Measurements from ENCODE around the gene WTAP. TPM values are rescaled to one million over a fixed set of nuclear protein-coding genes. Genes with fewer than 3 reads are reported as not detected.
A peak's percentile ranks its signal among the peaks of the same experiment; 100 is the strongest.
"Not testable (repeated sequence)": the region's sequence is repeated elsewhere in the genome, so short reads cannot be mapped to it uniquely, and the experiment has no call there.

Gene WTAP
- total RNA-seq, 4 donors from 2014 or later = 57.8 to 76.7 (median 67.9) TPM

DNA sequence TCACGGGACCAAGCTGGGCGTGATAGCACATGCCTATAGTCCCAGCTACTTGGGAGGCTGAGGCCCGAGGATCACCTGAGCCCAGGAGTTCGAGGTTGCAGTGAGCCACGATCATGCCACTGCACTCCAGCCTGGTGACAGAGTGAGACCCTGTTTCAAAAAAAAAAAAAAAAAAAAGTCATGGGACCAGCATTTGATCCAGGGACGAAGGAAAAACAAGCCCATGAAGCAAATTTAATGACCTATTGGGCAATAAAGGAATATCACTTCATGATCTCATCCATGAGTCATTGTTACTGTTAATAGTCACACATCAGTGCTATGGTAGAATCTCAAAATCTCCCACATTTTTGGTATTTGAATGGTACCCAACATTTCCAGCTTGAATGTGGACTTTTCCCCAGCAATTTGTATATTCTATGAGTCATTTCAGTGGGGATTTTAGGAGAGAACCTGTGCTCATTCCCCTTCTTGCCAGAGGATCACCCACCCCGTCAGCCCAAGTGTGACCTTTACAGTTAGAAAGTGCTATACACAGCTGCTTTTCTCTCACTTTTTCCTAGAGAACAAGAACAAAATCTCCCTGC lies 25.8 kb upstream of the WTAP start:
- TF ChIP-seq CTCF (IDR thresholded peaks at IDR 0.05) = no peak
- TF ChIP-seq POLR2A (IDR thresholded peaks at IDR 0.05) = no peak
- H3K4me3 ChIP-seq (ENCODE audit: low read depth, poor library complexity, severe bottlenecking) = no peak overlapping the region
- WGBS, 2 donors = 52 to 54% methylated on average over 7 of the region's 7 CpGs
- intact Hi-C loops (cut with DNase I; ENCODE audit: low total_unique reads) = no loop called here
- peak in 1 of 2 donors; percentile 88 for DNase-seq (ENCODE audit: low spot score in 2 of 2)

GRCh38 chr6:159710603-159711002 lies 16.7 kb upstream of the WTAP start:
- intact Hi-C loops (cut with DNase I; ENCODE audit: low total_unique reads); DNase-seq (ENCODE audit: low spot score in 2 of 2); H3K4me3 ChIP-seq (ENCODE audit: low read depth, poor library complexity, severe bottlenecking): not testable (repeated sequence)
- WGBS, 2 donors = 82 to 97% methylated on average over 4 of the region's 4 CpGs

DNA sequence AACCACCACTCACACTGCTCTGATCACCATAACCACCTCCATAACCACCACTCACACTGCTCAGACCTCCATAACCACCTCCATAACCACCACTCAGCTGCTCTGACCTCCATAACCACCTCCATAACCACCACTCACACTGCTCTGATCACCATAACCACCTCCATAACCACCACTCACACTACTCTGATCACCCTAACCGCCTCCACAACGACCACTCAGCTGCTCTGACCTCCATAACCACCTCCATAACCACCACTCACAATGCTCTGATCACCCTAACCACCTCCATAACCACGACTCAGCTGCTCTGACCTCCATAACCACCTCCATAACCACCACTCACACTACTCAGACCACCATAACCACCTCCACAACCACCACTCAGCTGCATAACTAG lies 14.9 kb upstream of the WTAP start:
- intact Hi-C loops (cut with DNase I; ENCODE audit: low total_unique reads) = not testable (repeated sequence)
- 88 to 93% methylated on average over 3 of the region's 3 CpGs for WGBS, 2 donors

DNA sequence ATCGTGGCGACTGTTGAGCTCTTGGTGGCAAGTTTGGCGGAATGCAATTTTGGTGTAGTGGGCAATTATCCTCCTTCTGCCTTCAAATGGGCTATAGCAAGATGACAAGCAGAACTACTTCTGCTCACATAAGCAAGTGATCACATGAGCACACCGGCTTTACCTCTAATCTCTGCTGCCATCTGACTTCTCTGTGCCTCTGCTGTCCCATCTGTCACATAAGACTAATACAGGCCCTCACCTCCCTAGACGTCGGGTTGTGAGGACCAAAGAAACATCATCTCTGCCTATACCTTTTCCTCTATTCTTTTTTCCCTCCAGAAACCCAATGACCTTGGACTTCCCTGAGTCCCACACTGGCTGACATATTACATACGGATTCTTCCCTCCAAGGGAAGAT lies 13.3 kb upstream of the WTAP start:
- WGBS, 2 donors = 93 to 96% methylated on average over 7 of the region's 7 CpGs
- DNase-seq (ENCODE audit: low spot score in 2 of 2) = peak in 1 of 2 donors; percentile 65
- no peak overlapping the region for H3K4me3 ChIP-seq (ENCODE audit: low read depth, poor library complexity, severe bottlenecking)
- TF ChIP-seq CTCF (IDR thresholded peaks at IDR 0.05) (no peak), POLR2A (IDR thresholded peaks at IDR 0.05) (no peak)
- intact Hi-C loops (cut with DNase I; ENCODE audit: low total_unique reads) = no loop called here

More for the DNA sequence above, 14.9 kb upstream of the WTAP start:
- DNase-seq (ENCODE audit: low spot score in 2 of 2); H3K4me3 ChIP-seq (ENCODE audit: low read depth, poor library complexity, severe bottlenecking): not testable (repeated sequence)

DNA sequence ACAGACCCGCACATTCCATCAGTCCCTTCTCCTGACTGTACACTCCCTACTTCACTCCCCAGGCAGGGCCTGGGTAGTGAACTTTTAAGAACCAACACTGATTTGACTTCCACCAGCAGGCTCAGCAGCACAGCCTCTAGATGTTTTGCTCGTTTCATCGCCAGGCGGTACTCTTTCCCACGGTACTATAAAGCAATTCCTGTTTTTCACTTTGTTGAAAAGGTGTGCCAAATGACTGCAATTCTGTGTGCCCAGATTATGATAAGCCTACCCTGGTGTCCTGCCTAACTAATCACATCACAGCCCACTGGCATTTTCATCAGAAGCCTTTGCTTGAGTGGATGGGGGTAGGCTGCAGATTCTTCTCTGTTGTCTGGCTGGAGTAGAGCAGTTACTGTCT lies 12.9 kb upstream of the WTAP start:
- no peak overlapping the region for H3K4me3 ChIP-seq (ENCODE audit: low read depth, poor library complexity, severe bottlenecking)
- DNase-seq (ENCODE audit: low spot score in 2 of 2) = peak in 1 of 2 donors; percentile 50
- intact Hi-C loops (cut with DNase I; ENCODE audit: low total_unique reads) = no loop called here
- TF ChIP-seq CTCF (IDR thresholded peaks at IDR 0.05) (no peak), POLR2A (IDR thresholded peaks at IDR 0.05) (no peak)
- WGBS, 2 donors = 65 to 72% methylated on average over 5 of the region's 5 CpGs

DNA sequence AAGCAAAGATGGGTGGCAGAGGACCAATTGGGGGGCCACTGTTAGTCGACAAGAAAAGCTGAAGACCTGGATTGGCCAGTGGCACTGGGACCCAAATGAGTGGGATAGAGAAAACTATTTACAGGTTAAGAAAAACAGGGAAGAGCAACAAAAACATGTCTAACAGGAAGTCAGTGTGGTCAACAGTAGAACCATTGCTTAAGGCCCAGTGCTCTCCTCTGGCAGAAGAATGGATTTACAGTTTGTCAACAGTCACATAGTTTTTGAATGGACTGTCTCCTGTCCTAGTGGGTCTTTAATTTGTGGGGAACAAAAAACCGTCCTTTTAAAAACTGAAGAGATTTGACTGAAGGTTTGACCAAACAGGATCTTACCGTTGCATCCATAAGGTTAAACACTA lies 12.1 kb upstream of the WTAP start:
- no peak for DNase-seq (ENCODE audit: low spot score in 2 of 2)
- TF ChIP-seq POLR2A (IDR thresholded peaks at IDR 0.05) (no peak), CTCF (IDR thresholded peaks at IDR 0.05) (no peak)
- 79 to 90% methylated on average over 3 of the region's 3 CpGs for WGBS, 2 donors
- H3K4me3 ChIP-seq (ENCODE audit: low read depth, poor library complexity, severe bottlenecking) = no peak overlapping the region
- intact Hi-C loops (cut with DNase I; ENCODE audit: low total_unique reads) = no loop called here

- intact Hi-C loops (cut with DNase I; ENCODE audit: low total_unique reads) = no loop called here
- TF ChIP-seq POLR2A (IDR thresholded peaks at IDR 0.05) = no peak
- TF ChIP-seq CTCF (IDR thresholded peaks at IDR 0.05) = no peak
- H3K4me3 ChIP-seq (ENCODE audit: low read depth, poor library complexity, severe bottlenecking) = no peak overlapping the region
- DNase-seq (ENCODE audit: low spot score in 2 of 2) = no peak
- 95 to 100% methylated on average over 3 of the region's 3 CpGs for WGBS, 2 donors
Observed at GRCh38 chr6:159715605-159716004, 11.7 kb upstream of the WTAP start.
